Kidney (tissue), 14 donors: Measurements from ENCODE around the gene UPK2. TPM values are rescaled to one million over a fixed set of nuclear protein-coding genes. Genes with fewer than 3 reads are reported as not detected.

ENCODE experiments used
- DNase-seq, 5 donors: peaks; one replicate each; pipeline ENCODE4 v3.0.0-alpha.2; 2013 to 2020
- FAIRE-seq: peaks from 2 replicates; lab custom pipeline; 2012; peaks lifted over from hg19 to GRCh38; lab: Jason Lieb, UNC
- H3K27ac ChIP-seq, 2 donors: one replicate each; pipeline ENCODE4 v1.7.0; 2013; ENCODE audit warnings: low read depth in 2 of 2, low read length in 2 of 2, inconsistent platforms in 1 of 2
- H3K27me3 ChIP-seq: one replicate; pipeline ENCODE4 v1.7.1; 2013; ENCODE audit warnings: low read length, inconsistent platforms; ENCODE audit not compliant: control insufficient read depth, insufficient read depth
- H3K36me3 ChIP-seq, 3 donors: one replicate each; pipeline versions ENCODE4 v1.7.0 to v1.7.1; 2013; ENCODE audit warnings: low read length in 3 of 3, control low read depth in 1 of 3, inconsistent platforms in 1 of 3; ENCODE audit not compliant: insufficient read depth in 3 of 3, control insufficient read depth in 2 of 3
- H3K4me1 ChIP-seq, 3 donors: one replicate each; pipeline versions ENCODE4 v1.7.0 to v1.7.1; 2013; ENCODE audit warnings: low read length in 3 of 3, inconsistent platforms in 1 of 3, low read depth in 1 of 3; ENCODE audit not compliant: control insufficient read depth in 2 of 3, insufficient read depth in 2 of 3
- H3K4me3 ChIP-seq, 3 donors: one replicate each; pipeline versions ENCODE4 v1.7.0 to v1.8.1; 2013; ENCODE audit warnings: low read length in 3 of 3, control low read depth in 1 of 3, inconsistent platforms in 1 of 3
- H3K9ac ChIP-seq, 3 donors: one replicate each; pipeline versions ENCODE4 v1.7.0 to v1.7.1; 2013; ENCODE audit warnings: low read length in 3 of 3, control low read depth in 1 of 3, inconsistent platforms in 1 of 3
- H3K9me3 ChIP-seq, 3 donors: one replicate each; pipeline versions ENCODE4 v1.7.0 to v1.7.1; 2013; ENCODE audit warnings: low read length in 3 of 3, control low read depth in 1 of 3, inconsistent platforms in 1 of 3; ENCODE audit not compliant: control insufficient read depth in 2 of 3, insufficient read depth in 1 of 3
- CTCF ChIP-seq: IDR thresholded peaks from 3 replicates; pipeline ENCODE4 v1.5.1; 2012; ENCODE audit warnings: mild to moderate bottlenecking, moderate library complexity, borderline replicate concordance; ENCODE audit not compliant: insufficient read depth; ENCODE audit errors: extremely low read depth
- intact Hi-C: fragments of 100-400 bp; cut with DNase I; formaldehyde crosslinking; loops from one replicate; pipeline ENCODE4 v1.11.1; 2022
- polyA plus RNA-seq: library from polyadenylated mRNA; stranded (reverse); fragments of 350-450 nt; fragmentation: Illumina TruSeq; extraction: RNeasy Lipid Tissue Mini Kit (QIAGEN cat#74804); gene quantifications from one replicate; pipeline ENCODE4 v1.2.3, GENCODE V29; 2014; ENCODE audit warnings: low read depth, low replicate concordance; ENCODE audit not compliant: insufficient read depth
- total RNA-seq: library from RNA; stranded (reverse); fragmentation: NEBNext Ultra II Directional; extraction: Animal tissue kit (Norgen Biotek cat#: 25700); gene quantifications from one replicate; pipeline ENCODE4 v1.2.1, GENCODE V29; 2021
- donor health status: control.
- donor health status: control.
- donor health status: control.
- donor health status: control.
- donor health status: control.
- donor health status: DM: yes; HTN: yes; CAD: no.
- donor health status: Normal renal cell carcinoma (clear cell type).

UPK2 gene
- total and polyA plus RNA-seq, 2 donors from 2014 or later: not detected

DNA sequence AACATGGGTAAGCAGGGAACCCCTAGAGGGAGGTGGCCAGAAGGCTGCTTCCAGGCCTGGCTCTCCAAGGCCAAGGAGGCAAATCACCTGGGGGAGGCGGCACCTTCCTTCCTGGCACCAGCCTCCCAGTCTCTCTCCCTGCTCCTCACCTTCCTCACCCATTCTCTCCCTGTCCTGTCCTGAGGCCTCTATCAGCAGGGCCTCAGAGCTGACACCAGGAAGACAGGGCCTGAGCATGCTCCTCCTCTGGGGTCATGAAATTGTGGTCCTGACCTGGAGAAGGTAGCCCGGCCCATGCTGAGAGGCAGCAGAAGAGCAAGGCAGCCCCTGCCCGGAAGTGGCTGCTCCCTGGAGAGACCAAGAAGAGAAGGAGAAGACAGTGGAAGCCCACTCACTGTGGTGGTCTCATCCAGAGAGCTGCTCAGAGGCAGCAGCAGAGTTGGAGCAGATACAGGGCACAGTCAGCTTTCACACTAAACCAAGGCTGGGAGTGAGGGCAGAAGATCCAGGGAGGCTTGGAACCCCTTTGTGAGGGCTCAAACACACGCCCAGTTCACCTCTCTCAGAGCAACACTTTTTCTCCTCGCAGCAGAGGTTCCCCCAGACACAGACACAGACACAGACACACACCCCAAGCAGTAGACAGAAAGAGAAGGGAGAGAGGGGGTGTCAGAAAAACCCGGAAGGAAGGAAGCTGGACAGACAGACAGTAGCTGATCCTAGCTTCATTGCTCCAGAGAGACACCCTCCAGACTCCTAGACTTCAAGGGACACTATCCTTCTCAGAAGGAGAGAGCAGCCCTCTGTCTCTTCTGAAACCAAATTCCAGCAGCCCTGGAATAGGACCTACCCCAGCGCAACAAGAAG is 32.1 kb upstream of the UPK2 start:
- Histone ChIP-seq H3K27ac (peak overlapping the region; percentile 85 to 96), H3K36me3 (no peaks in the 10 kb centered on the region), H3K9ac (peak overlapping the region; percentile 57 to 96 (median 95)), H3K4me1 (peaks cover 4 to 58% (median 40%) of the 10 kb centered on the region in 3 donors), H3K9me3 (no peaks in the 10 kb centered on the region), H3K4me3 (peak overlapping the region; percentile 72 to 92 (median 86)), H3K27me3 (no peaks in the 10 kb centered on the region)
- FAIRE-seq (no peak), DNase-seq (peak in 2 of 5 donors; percentile 49 to 62)
- intact Hi-C loops: no loop called here
- no peak for TF ChIP-seq CTCF

DNA sequence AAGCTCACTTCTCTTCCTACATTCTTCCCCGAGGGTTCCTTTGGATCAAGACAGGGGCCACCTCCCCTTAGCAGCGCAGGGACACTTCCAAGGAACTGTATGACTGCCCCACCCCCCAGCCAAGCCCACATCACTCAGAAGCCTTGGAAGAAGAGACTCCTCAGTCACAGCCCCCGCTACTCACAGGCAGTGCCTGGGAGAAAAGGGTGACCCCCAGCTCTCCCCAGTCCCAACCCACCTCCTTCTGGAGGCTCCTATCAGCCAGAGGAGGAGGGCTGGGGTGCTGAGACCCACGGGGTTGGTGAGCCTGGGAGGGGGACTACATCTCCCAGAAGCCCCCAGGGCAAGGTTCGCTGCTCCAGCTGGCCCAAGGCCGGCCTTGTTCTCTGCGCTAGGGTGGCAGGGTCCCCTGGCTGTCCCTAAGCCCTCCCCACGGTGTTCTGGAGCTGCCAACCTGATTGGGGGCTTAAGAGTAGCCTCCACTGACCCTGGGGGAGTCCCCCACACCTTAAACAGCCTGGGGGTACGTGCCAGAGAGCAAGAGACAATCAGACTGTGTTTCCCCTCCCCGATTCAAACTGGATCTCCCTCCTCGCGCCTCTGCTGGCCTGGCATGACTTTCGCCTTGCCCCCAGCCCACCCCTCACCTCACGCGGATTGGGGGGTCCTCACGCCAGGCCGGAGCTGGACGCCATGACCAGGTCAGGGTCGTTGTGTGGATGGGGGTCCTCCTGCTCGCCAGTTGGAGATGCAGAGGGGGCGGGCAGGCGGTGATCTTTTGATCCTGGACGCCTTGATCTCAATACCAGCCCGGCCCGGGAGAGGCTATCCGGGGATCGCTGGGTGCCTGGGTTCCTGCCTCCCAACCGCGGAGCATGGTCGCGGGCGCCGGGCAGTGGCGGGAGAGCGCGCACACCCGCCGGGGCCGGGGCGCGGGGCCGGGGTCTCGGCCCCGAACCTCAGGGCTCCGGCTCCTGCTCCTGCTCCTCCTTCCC is 31.2 kb upstream of the UPK2 start:
- Histone ChIP-seq H3K4me3 (peak overlapping the region; percentile 72 to 92 (median 86)), H3K9ac (peak overlapping the region; percentile 57 to 96 (median 95)), H3K4me1 (peaks cover 4 to 49% (median 34%) of the 10 kb centered on the region in 3 donors), H3K9me3 (no peaks in the 10 kb centered on the region), H3K27me3 (no peaks in the 10 kb centered on the region), H3K36me3 (no peaks in the 10 kb centered on the region), H3K27ac (peak overlapping the region; percentile 85 to 96)
- no peak for FAIRE-seq
- intact Hi-C loops: no loop called here
- peak; percentile 70 to 83 (median 78) for DNase-seq
- no peak for TF ChIP-seq CTCF

DNA sequence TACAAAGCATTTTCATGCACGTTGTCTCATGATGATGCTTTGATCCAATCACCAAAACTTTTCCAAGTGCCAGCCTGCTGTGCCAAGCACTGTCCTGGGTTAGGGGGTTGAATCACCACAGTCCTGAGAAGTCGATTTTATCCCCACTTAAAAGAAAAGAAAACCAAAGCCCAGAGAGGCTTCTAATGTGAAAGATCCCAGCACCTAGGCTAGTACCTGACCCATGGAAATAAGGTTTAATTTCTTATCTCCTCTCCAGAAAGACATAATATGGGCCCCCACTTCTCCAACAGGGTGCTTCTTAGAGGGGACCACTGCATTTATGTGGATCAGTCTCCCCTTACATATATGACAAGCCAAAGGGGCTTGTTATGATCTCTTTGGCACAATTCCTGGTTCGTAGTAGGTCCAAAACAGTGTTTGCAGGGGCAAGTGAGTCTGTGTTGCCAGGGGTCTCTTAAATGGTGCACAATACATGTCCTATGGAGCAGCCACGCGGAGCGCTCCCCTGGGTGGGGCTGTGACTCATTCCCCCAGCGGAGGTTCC is 28.5 kb upstream of the UPK2 start:
- Histone ChIP-seq H3K27ac (peak overlapping the region; percentile 98), H3K36me3 (no peaks in the 10 kb centered on the region), H3K4me3 (peak overlapping the region in 2 of 3 donors; percentile 7 to 80), H3K9ac (peak overlapping the region in 1 of 3 donors; percentile 17), H3K27me3 (no peaks in the 10 kb centered on the region), H3K4me1 (peaks cover 4 to 29% (median 22%) of the 10 kb centered on the region in 3 donors), H3K9me3 (no peaks in the 10 kb centered on the region)
- FAIRE-seq (no peak), DNase-seq (peak in 1 of 5 donors; percentile 10)
- intact Hi-C loops: no loop called here
- TF ChIP-seq CTCF: no peak
